Ascending aorta (tissue), 2 donors: ENCODE results near the gene VPS37C. TPM values are rescaled to one million over a fixed set of nuclear protein-coding genes. Genes with fewer than 3 reads are reported as not detected.
"Not testable (repeated sequence)": the region's sequence is repeated elsewhere in the genome, so short reads cannot be mapped to it uniquely, and the experiment has no call there.

ENCODE experiments used
- DNase-seq, 2 donors: peaks; one replicate each; pipeline ENCODE4 v3.0.0-alpha.2; 2019; ENCODE audit warnings: low spot score in 2 of 2
- H3K27ac ChIP-seq, 2 donors: fragments of 200-600 bp; sonication (generic); one replicate each; pipeline ENCODE4 v1.5.1; 2016 to 2017; ENCODE audit warnings: mild to moderate bottlenecking in 1 of 2
- H3K27me3 ChIP-seq: fragments of 200-600 bp; sonication (generic); one replicate; pipeline ENCODE4 v1.5.1; 2017
- H3K36me3 ChIP-seq, 2 donors: fragments of 200-600 bp; sonication (generic); one replicate each; pipeline ENCODE4 v1.5.1; 2016
- H3K4me1 ChIP-seq, 2 donors: fragments of 200-600 bp; sonication (generic); one replicate each; pipeline ENCODE4 v1.5.1; 2016 to 2017; ENCODE audit warnings: mild to moderate bottlenecking in 1 of 2
- H3K4me3 ChIP-seq, 2 donors: fragments of 200-600 bp; sonication (generic); one replicate each; pipeline ENCODE4 v1.5.1; 2016 to 2017; ENCODE audit warnings: mild to moderate bottlenecking in 1 of 2
- H3K9me3 ChIP-seq, 2 donors: fragments of 200-600 bp; sonication (generic); one replicate each; pipeline ENCODE4 v1.5.1; 2016
- CTCF ChIP-seq, 3 experiments: fragments of 200-600 bp in 2 of 3; fragments of 450-650 bp in 1 of 3; sonication (generic) in 2 of 3; IDR thresholded peaks; one replicate each; pipeline ENCODE4 v1.5.1; 2016 to 2019; ENCODE audit warnings: antibody characterized with exemption in 3 of 3, mild to moderate bottlenecking in 1 of 3, moderate library complexity in 1 of 3
- intact Hi-C: fragments of 100-400 bp; cut with DNase I; formaldehyde crosslinking; loops from one replicate; pipeline ENCODE4 v1.15.1; 2023
- total RNA-seq: library from RNA; depleted of rRNA; stranded (reverse); fragments of >200 nt; gene quantifications from one replicate; pipeline ENCODE4 v1.1.0, GENCODE V29; 2016

The VPS37C gene
- 25.8 TPM for total RNA-seq

GRCh38 chr11:61161190-61162091, at the start of gene VPS37C:
VPS37C (minus strand) TSS chr11:61161426; CDS start chr11:61138829, 22,597 bp downstream.
- intact Hi-C loops = loop anchor here (2.0 to 5.0 kb wide), 3 partner anchors 255 to 1544 kb away; partner anchors contain the start of genes CCDC86, OSBP and PRPF19
- Histone ChIP-seq H3K36me3 (no peaks in the 10 kb centered on the region), H3K9me3 (no peaks in the 10 kb centered on the region), H3K27me3 (no peaks in the 10 kb centered on the region), H3K4me1 (peaks cover 3 to 24% of the 10 kb centered on the region in 2 donors), H3K27ac (peak within 1 kb of the TSS; percentile 96 to 99), H3K4me3 (peak within 1 kb of the TSS; percentile 73 to 91)
- peak; percentile 57 to 94 for DNase-seq
- TF ChIP-seq CTCF (IDR thresholded peaks at IDR 0.05) = peak in 1 of 3 experiments; percentile 22

- H3K27me3 ChIP-seq, intact Hi-C loops, H3K27ac ChIP-seq, H3K36me3 ChIP-seq, H3K4me3 ChIP-seq, H3K4me1 ChIP-seq, DNase-seq, H3K9me3 ChIP-seq: not testable (repeated sequence)
These were observed 49.4 kb upstream of the VPS37C start for GRCh38 chr11:61210629-61211028.

GRCh38 chr11:61207636-61208310, 46.5 kb upstream of the VPS37C start:
- H3K27me3 ChIP-seq, H3K4me1 ChIP-seq, DNase-seq, H3K36me3 ChIP-seq, H3K27ac ChIP-seq, intact Hi-C loops, H3K4me3 ChIP-seq, H3K9me3 ChIP-seq: not testable (repeated sequence)

- H3K27ac ChIP-seq, H3K4me1 ChIP-seq, H3K27me3 ChIP-seq, H3K4me3 ChIP-seq, H3K9me3 ChIP-seq, H3K36me3 ChIP-seq, intact Hi-C loops: not testable (repeated sequence)
- peak in 1 of 2 donors; percentile 30 for DNase-seq
These were observed 43.4 kb upstream of the VPS37C start for GRCh38 chr11:61204502-61205059.

GRCh38 chr11:61203873-61204272, 42.6 kb upstream of the VPS37C start:
- H3K4me3 ChIP-seq, intact Hi-C loops, H3K27me3 ChIP-seq, H3K36me3 ChIP-seq, H3K9me3 ChIP-seq, DNase-seq, H3K27ac ChIP-seq, H3K4me1 ChIP-seq: not testable (repeated sequence)

- H3K4me3 ChIP-seq, intact Hi-C loops, H3K27ac ChIP-seq, H3K36me3 ChIP-seq, H3K27me3 ChIP-seq, DNase-seq, H3K9me3 ChIP-seq, H3K4me1 ChIP-seq: not testable (repeated sequence)
These were observed 41.9 kb upstream of the VPS37C start, which contains the start of gene PGA3 for GRCh38 chr11:61202950-61203746. PGA3 (plus strand) TSS chr11:61203515; CDS start chr11:61203565, 50 bp downstream.

- Histone ChIP-seq H3K4me1 (no peaks in the 10 kb centered on the region), H3K27me3 (no peaks in the 10 kb centered on the region), H3K9me3 (no peaks in the 10 kb centered on the region), H3K27ac (no peak overlapping the region), H3K36me3 (no peaks in the 10 kb centered on the region), H3K4me3 (no peak overlapping the region)
- intact Hi-C loops = no loop called here
- no peak for TF ChIP-seq CTCF (IDR thresholded peaks at IDR 0.05)
- DNase-seq = no peak
These were observed 40.2 kb upstream of the VPS37C start for GRCh38 chr11:61201476-61201875.
